GM19324 (cell line): Measurements from ENCODE around the gene TNPO3.

Experiments used
- ATAC-seq: cut with Tn5 transposase; IDR thresholded peaks from one replicate; pipeline ENCODE4 v1.9.1; 2021; ENCODE audit warnings: mild to moderate bottlenecking, moderate library complexity; ENCODE audit not compliant: unreplicated experiment, low FRiP score

TNPO3 gene

DNA sequence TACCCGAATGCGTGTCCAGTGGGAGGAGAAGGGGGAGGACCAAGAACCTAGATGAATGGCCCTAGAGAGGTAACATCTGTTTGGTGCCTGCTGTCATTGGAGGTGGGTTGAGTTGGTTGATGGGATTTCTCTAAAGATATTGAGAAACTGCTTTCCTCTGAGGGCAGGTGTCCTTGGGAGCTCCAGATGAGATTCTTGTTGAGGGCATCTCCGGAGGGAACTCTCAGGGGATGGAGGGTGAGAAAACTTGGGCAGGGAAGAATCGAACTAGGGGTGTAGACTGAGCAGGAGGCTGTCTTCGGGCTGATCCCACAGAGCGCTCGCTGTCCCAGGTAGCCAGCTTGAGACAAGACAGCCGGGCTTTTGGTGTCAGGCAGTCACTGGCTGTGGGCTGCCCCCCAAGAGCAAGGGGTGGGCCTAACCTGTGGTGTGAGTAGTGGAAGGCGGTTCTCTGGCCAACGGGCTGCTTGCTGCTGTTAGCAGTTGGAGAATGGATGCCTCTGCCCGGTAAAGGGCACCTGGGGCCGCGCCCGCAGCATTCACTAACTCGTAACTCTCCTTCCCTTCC, 113.5 kb downstream of the TNPO3 start:
- no peak for ATAC-seq

DNA sequence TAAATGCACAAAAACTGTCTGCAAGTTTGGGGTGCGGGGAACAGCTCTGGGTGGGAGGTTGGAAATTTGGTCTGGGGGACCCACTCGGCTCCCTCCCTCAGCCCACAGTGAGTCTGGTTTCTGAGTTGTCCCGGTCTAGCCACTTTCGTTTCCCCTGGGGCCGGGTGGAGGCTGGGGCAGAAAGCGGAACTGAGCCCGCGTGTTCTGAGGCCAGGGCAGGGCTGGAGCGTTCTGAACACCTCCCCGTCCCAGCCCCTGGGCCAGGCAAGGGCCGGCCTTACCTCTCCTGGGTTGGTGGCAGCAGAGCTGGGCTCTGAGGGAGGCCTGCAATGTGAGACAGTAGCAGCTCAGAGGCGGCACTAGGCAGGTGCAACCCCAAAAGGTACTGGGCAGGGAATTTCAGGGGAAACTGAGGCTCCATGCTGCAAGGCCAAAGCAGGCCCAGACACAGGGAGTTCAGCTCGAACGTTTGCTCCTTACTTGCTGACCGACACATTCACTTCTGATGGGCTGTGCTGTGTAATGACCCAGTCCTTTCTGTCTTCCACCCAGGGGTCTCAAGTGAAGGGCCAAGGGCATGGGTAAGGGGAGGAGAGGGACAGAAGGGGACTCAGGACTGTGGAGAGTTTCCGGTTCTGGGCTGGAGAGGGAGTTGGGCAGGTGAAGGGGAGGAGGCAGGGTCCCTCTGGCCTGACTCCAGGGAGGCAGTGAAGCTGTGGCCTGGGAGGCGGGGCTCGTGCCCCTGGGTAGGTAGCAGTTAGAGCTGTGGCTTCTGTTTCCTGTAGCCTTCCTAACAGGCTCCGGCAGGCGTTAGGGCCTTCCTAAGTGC, 114.2 kb downstream of the TNPO3 start:
- ATAC-seq: peak; percentile 62

DNA sequence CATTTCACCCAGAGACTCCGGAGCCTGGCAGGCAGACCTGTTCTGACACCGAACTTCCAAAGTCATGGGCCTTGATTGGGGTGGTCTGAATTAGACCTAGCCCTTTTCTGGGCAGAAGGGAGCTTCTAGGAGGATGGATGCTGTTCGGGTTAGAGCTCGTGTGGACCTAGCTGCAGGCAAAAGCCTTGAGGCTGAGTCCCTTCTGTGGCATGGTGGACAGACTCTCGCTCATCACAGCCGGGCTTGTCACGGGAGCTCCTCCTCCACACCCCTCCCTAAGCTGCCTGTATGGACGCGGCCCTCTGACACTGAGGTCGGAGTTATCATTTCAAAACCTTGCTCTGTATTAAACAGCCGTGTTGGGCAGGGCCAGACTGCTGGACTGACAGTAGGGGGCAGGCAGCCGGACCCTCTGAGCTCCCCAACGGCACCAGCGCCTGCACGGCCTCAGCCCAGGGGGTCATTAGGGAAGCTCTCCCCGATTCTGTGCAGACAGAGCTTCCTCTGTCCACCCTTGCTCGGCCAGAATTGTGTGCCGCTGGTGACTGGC, 115.0 kb downstream of the TNPO3 start:
- ATAC-seq: peak; percentile 15

DNA sequence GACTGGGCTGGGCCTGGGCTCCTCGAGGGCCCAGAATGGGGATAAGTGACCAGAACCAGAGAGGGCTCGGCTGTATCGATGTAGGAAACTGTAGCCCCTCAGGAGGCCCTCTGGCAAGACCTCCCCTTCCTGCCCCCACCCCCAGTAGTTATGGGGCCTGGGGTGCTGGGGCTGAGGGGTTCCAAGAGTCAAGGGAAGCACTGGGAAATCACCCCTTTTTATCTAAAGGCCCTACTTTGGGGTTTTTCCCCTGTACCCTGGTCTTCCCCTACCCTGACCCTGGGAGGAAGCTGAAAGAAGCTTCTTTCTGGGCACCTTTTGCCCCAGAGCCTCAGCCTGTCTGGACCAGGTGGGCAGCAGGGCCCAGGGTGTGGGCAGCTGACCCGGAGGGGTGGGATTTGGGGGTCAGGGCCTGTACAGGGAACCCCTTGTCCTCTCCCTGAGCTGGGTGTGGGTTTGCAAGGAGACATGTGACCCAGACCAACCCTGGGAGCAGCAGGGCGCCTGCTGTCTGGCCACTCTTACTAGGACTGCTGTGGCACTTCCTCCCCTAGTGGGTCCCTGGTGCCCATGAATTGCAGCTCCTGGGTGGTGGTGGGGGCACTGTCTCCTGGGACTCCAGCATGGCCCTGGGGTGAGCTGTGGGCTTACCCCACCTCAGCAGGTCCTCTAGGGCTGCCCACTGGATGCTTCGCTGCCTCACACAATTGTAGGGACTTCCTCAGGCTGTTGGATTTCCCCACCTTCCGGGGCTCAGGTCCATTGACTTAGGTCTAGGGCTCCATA, 115.6 kb downstream of the TNPO3 start:
- ATAC-seq: no peak

DNA sequence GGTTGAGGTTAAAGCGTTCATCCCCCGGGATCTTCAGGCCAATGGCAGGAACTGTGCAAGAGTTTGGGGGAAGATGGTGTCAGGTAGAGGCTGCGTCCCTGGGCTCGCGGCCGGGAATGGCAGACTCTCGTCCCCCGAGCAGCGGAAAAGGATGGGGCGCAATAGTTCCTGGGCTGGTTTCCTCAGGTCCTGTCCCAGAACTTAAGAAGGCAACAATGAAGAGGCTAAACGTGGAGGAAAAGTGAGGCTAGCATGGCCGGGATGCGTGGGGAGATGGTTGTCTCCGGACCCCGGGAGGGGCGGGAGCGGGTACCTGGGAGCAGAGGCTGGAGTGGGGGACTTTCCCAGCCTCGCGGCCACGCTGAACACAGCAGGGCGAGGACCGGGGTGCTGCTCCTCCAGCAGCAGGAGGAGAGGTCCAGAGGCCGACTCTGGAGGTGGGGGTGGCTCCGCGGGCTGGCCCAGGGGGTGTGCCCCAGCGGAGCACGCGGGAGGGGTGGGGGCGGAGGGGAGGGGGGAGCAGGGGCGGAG, 116.3 kb downstream of the TNPO3 start:
- ATAC-seq: no peak

DNA sequence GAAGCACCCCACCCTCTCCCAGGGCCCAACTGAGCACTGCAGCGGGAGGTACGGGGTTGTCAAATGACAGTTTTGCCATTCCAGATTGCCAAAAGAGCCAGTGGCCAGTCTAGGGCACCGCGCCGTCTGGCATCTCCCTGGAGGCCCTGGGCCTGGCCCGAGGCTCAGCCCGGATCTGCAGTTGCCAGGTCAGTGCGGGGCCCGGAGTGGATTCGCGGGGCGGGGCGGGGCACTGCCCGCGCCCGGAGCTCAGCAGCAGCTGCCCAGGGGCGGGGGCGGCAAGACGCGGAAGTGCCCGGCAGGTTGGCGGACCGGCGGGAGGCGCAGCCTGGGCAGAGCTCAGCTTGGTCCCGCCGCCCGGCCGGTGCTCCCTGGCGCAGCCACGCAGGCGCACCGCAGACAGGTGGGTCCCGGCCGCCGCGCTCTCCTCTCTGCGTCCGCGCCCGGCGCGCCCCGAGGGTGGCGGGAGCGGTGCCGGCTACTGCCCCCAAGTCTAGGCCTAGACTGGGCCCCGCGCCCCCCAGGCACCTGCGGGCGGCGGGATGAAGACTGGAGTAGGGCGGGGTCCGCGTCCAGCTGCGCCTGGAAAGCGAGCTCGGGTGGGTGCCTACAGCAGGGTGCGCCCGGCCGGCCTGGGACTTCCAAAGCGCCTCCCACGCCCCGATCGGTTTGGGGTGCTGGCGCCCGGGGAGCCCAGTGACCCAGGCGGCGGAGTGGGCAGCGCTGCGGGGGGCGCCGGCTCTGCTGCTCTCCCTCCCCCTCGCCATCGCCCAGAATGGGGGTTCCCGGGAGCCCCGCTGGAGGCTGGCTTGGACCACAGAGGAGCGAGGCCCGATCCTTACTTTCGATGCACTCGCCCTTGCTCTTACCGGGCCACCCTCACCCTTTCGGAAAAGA, 117.0 kb downstream of the TNPO3 start, which contains the start of gene IRF5:
IRF5 (plus strand) TSS at position 281 of the 897 bp plus-strand sequence. CDS start 4,155 bp downstream, outside the sequence.
- peak; percentile 27 for ATAC-seq

DNA sequence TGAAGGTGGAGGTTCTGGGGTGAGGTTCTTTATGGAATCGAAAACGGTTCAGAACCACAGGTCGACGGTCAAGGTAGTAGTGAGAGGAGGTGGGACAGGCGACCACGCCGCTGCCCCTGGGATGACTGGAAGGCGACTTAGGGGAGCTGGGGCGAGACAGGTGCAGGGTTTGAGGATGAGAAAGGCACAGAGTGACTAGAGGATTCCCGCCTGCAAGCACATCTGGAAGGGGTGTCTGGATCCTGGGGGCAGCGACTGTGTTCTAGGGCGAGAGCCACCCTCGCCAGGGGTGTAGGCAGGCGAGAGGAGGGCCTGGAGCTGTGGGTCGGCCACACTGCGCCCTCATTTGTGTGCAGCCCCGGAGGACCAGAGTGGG, 117.7 kb downstream of the TNPO3 start:
- ATAC-seq: no peak

DNA sequence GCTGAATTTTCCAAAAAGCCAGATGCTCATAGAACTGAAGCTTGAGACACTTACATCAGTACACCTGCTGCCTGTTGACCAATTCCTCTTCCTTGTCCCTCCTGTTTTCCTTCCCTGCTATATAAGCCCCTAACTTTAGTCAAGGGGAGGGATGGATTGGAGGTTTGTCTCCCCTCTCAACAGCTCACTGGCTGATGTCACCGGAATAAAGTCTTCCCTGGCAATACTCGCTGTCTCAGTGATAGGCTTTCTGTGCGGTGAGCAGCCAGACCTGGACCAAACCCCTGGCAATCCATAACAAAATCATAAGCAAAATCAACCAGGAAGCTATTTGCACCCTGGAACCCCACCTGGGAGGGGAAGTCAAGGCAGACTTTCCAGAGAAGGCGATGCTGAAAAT, 118.1 kb downstream of the TNPO3 start:
- ATAC-seq: no peak

DNA sequence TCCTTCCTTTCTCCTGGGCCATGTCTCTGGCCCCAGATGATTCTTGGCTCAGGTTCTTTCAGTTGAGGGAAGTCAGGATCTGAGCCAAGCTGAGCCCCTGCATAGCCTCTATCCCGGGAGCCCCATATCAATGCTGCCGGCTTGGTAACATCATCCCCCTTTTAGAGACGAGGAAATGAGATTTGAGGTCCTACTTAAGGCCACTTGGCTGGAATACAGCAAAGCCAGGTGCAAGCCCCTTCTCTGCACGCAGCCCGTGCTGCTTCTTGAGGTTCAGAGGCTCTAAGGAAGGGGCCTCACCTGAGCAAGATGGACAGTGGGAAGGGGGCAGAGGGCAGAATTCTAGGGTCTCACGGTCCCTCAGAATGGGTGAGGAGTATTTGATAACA, 119.6 kb downstream of the TNPO3 start:
- no peak for ATAC-seq

DNA sequence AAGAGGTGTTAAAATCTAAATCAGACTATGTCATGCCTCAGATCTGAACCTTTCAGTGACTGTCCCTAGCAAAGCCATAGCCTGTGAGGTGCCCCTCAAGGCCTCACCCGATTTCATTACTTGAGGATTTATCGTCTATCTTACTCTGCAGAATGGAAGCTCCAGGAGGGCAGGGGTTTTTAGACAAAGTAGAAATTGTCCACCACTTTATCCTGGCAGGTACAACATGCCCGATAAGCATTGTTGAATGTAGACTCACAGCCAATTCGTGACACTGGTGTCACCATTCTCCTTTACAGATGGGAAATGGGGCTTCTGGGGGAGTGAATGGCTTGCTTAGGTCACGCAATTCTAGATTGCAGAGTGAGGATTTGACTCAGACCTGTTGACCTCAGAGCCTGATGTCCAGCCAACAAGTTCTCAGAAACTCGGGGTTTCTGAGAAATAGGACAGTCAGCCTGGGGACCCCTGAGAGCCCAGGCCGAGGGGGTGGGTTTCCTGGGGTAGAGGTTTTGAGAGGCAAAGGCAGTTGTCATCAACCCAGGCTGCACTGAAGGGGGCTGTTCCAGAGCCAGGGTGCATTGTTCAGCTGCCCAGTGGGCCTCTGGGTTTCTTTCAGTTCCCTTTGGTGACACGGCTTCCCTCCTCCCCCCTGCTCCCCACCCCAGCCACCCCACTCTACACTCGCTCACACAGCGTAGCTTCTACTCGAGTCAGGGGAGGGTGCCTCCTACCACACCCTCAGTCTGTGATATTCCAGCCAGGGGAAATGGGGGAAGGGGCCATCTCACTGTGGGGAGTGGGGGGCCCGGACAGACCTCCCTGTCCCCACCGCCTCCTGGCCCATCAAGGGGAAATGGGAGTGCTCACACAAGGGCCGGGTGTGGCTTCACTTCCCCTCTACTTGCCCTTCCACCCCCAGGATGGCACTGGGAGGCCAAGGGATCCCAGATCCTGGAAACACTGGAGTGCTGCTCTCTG, 120.3 kb downstream of the TNPO3 start:
- ATAC-seq: no peak

DNA sequence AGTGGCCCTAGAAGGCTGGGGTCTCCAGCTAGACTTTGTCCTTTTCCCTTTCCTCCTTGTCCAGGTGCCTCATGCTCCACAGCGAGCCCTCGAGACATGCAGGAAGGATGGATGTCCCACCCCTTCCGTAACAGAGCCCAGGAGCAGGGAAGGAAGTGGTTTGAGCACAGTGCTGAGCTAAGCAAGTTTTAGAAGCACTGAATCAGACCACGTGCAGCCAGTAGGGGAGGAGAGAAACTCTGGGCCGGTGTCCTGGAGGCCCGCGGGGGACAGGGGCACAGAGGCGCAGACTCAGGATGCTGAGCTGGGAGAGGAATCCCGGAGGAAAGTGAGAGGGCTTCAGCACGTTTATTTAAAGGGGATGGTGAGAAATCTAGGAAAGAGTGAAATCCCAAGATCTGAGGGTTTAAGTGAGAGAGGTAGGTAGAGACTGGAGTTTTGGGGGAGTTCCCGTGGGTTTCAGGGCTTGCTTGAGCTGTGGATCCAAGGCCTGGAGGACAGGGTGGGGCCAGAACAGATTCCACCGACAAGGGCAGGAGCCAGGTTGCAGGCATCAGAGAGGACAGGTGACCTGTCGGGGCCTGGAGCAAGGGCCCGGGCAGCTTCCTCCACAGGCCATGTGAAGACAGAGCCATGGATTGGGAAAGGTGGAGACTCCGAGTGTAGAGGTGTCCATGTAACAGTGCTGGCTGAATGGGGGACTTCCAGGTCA, 121.6 kb downstream of the TNPO3 start:
- no peak for ATAC-seq

DNA sequence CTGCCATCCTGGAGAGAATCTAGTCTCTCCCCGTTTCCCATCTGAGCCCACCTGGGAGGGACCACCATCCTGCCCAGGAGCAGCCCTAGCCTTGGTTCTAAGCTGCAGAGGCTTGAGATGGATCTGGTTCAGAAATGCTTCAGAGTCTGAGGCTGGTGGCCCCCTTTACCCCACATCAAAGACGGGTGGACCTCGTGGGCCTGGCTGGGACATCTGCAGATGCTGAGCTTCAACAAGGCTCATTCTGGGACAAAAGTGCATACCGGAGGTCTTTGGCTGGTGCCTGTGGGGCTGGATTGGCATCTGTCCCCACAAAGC, 122.1 kb downstream of the TNPO3 start:
- no peak for ATAC-seq

DNA sequence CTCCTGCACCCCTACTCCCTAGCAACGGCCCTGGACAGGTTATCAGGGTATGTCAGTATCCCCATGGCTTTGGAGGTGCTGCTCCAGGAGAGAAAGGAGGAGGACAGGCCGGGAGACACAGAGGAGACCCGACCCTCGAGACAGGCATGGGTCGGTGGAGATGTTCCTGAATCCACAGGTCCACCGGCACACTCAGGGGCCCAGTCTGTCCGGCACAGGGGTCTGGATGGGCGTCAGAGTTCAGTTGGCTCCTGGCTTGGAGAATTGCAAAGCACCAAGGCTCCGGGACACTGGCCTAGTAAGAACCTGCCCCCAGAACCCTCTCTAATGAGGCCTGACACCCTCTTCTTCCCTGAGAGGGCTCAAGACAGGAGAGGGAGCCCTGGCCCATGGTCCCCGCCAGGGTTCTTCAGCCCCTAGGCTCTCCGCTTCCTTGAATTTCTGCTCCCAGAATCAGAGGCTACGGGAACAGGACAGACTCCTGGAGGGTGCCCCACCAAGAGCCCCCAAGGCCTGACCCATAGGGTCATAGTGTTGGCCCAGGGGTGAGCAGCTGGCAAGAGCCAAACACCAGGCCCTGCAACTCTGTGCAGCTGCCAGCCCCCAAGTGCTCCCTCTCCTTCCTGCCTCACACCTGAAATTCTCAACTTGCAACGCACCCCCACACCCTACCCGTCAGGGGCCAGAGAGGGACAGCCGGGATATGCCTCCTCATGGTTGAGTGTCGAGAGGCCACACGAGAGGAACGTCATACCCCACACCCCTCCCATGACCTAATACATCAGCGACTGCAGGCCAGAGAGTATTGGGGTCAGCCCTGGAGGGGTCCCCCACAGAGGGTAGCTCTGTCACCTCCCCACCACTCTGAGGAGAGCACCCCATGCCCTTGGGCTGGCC, 122.7 kb downstream of the TNPO3 start:
- no peak for ATAC-seq

DNA sequence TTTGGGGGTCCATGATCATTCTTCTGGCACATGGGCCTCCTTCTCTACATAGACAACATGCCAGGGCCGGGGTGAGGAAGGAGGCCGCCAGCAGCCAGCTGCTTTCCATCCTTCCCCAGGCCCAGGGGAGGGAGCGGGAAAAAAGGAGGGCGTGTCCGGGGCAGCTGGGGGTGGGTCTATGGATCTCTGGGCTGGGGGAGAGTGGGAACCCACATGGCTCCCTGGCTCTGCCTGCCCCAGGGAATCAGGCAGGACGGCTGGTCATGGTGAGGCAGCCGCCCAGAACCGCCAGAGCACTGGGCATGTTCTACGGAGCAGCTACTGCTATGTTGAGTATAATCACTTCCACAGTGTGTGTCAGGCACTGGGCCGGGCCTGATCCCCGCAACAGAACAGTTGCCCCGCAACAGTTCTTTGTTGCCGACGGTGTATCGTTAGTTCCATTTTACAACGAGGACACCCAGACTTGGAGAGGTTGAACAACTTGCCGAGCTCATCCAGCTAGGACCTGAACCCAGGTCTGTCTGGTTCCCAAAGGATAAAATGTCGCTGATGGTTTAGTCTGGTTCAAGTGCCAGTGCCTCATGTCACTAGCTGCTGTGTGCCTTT, 123.6 kb downstream of the TNPO3 start:
- no peak for ATAC-seq

DNA sequence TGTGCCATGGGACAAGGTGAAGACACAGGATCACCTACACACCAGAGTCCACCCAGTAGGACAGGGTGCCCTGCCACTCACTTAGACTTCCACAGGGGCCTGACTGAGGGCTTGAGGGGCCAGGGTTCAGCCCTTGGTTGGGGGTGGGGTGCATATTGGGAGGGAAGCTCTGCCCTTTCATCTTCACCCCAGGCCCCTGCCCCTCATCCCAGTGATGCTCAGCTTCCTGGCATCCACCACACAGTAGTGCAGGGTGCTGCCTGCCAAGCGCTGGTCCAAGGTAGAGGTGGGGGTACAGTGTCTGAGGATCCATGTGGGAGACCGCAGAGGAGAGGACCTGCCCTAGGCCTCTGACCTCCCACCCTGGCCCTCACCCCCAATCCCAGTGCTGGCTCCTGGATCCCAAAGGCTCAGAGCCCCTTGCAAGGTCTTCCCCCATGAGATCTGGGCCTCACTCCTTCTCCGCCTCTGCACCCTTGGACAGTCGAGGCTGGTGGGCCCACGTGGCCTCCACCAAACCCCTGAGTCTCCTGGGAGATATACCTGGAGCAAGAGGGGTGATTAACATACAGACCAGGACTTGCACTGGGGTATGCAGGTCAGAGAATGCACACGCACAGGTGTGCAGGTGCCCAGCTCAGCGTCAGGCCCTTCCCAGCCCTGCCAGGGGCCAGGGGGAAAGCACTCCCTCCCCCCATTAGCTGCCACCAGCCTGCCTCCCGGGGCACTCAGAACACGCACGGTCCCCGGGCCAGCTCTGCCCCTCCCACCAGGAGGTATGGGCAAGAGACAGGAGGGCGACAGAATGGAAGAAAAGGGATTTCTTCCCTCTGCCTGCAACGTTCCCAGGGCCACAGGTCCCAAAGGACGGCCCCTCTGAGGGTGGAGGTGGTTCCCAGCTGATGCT, 125.8 kb downstream of the TNPO3 start:
- no peak for ATAC-seq
